NB4 (cell line): ENCODE measurements around the gene FCHSD1.

Experiments
- CTCF ChIP-seq: IDR thresholded peaks from one replicate; pipeline ENCODE4 v1.5.1; 2012; ENCODE audit warnings: low read depth, low read length
- POLR2A ChIP-seq: IDR thresholded peaks from 2 replicates; pipeline ENCODE4 v1.6.1; 2011; ENCODE audit warnings: mild to moderate bottlenecking; ENCODE audit not compliant: insufficient read length; ENCODE audit errors: extremely low read depth

- no peak for TF ChIP-seq CTCF
- TF ChIP-seq POLR2A, result no peak
Measured at GRCh38 chr5:141613344-141613743, 37.9 kb downstream of the FCHSD1 start.
